HepG2 (cell line): Measurements from ENCODE around the gene BEX3. TPM values are rescaled to one million over a fixed set of nuclear protein-coding genes. Genes with fewer than 3 reads are reported as not detected.

Source experiments
- ELF1 ChIP-seq: sonication (generic); formaldehyde crosslinking; IDR thresholded peaks from 2 replicates; pipeline ENCODE4 v1.4.0; 2020; ENCODE audit warnings: missing genetic modification reagents
- FIP1L1 ChIP-seq: fragments of 200-400 bp; formaldehyde crosslinking; IDR thresholded peaks from 2 replicates; pipeline ENCODE4 v1.6.1; 2018; ENCODE audit warnings: low read depth, mild to moderate bottlenecking, low read length, moderate library complexity, borderline replicate concordance; ENCODE audit not compliant: insufficient read depth
- HOXA3 ChIP-seq: sonication (generic); formaldehyde crosslinking; IDR thresholded peaks from 2 replicates; pipeline ENCODE4 v1.5.0; 2020; ENCODE audit warnings: missing genetic modification reagents
- KMT2A ChIP-seq: sonication (generic); formaldehyde crosslinking; IDR thresholded peaks from 2 replicates; pipeline ENCODE4 v1.4.0; 2020; ENCODE audit warnings: missing genetic modification reagents
- NKX3-1 ChIP-seq: sonication (generic); formaldehyde crosslinking; IDR thresholded peaks from 2 replicates; pipeline ENCODE4 v1.5.0; 2020; ENCODE audit warnings: missing genetic modification reagents
- PATZ1 ChIP-seq: sonication (generic); formaldehyde crosslinking; IDR thresholded peaks from 2 replicates; pipeline ENCODE4 v1.4.0; 2020; ENCODE audit warnings: missing genetic modification reagents
- POLR2A ChIP-seq, 2 experiments: IDR thresholded peaks; 2 replicates each; pipeline ENCODE4 v1.6.1; 2011; ENCODE audit warnings: low read depth in 2 of 2, low read length in 2 of 2, mild to moderate bottlenecking in 1 of 2, moderate library complexity in 1 of 2; ENCODE audit not compliant: insufficient read depth in 1 of 2
- TAF1 ChIP-seq: sonication (generic); formaldehyde crosslinking; IDR thresholded peaks from 2 replicates; pipeline ENCODE4 v1.4.0; 2020; ENCODE audit warnings: missing genetic modification reagents
- UBTF ChIP-seq: sonication (generic); formaldehyde crosslinking; IDR thresholded peaks from 2 replicates; pipeline ENCODE4 v1.4.0; 2020; ENCODE audit warnings: mild to moderate bottlenecking, missing genetic modification reagents
- ZFP90 ChIP-seq: sonication (generic); formaldehyde crosslinking; IDR thresholded peaks from 2 replicates; pipeline ENCODE4 v1.8.0; 2022; ENCODE audit warnings: missing genetic modification reagents, mild to moderate bottlenecking, inconsistent platforms, borderline replicate concordance
- ZKSCAN8 ChIP-seq: IDR thresholded peaks from 2 replicates; pipeline ENCODE4 v1.6.1; 2016; ENCODE audit warnings: borderline replicate concordance, missing genetic modification reagents, missing compliant biosample characterization
- ZNF235 ChIP-seq: sonication (generic); formaldehyde crosslinking; IDR thresholded peaks from 2 replicates; pipeline ENCODE4 v1.8.1; 2023; ENCODE audit warnings: mild to moderate bottlenecking, missing genetic modification reagents, borderline replicate concordance
- ZNF263 ChIP-seq: sonication (generic); formaldehyde crosslinking; IDR thresholded peaks from 2 replicates; pipeline ENCODE4 v1.4.0; 2020; ENCODE audit warnings: missing genetic modification reagents
- ZNF281 ChIP-seq: sonication (generic); formaldehyde crosslinking; IDR thresholded peaks from 2 replicates; pipeline ENCODE4 v1.4.0; 2020; ENCODE audit warnings: missing genetic modification reagents, borderline replicate concordance
- ZZZ3 ChIP-seq: sonication (generic); formaldehyde crosslinking; IDR thresholded peaks from 2 replicates; pipeline ENCODE4 v1.4.0; 2020; ENCODE audit warnings: missing genetic modification reagents, mild to moderate bottlenecking, borderline replicate concordance
- polyA plus RNA-seq, 8 experiments: library from polyadenylated mRNA; depleted of rRNA in 3 of 8; stranded (reverse) in 7 of 8; unstranded in 1 of 8; fragments of >200 nt; fragmentation: Illumina TruSeq in 4 of 8; extraction: Trizol in 4 of 8; gene quantifications; 2 replicates each; pipeline versions ENCODE4 v1.2.1 to v1.2.3, GENCODE V29; 2011 to 2016; ENCODE audit warnings: low read depth in 4 of 8, missing spikeins in 1 of 8, mixed read lengths in 1 of 8; ENCODE audit not compliant: insufficient read depth in 1 of 8
- total RNA-seq, 5 experiments: library from RNA; depleted of rRNA; stranded (reverse); fragments of >200 nt; fragmentation: Illumina TruSeq; extraction: Trizol; gene quantifications; 2 replicates each; pipeline ENCODE4 v1.2.3, GENCODE V29; 2016; ENCODE audit warnings: low read depth in 1 of 5
- TF ChIP-seq, protein P1 (sequence below): sonication (generic); formaldehyde crosslinking; IDR thresholded peaks from 2 replicates; pipeline ENCODE4 v1.5.0; 2020; ENCODE audit warnings: missing genetic modification reagents
- TF ChIP-seq, protein P2 (sequence below): sonication (generic); formaldehyde crosslinking; IDR thresholded peaks from 2 replicates; pipeline ENCODE4 v1.5.0; 2020; ENCODE audit warnings: mild to moderate bottlenecking, low read depth, missing genetic modification reagents, borderline replicate concordance

The BEX3 gene
- total and polyA plus RNA-seq, 2 of the 13 experiments (the other 11 are each of a cell fraction or from before 2014, with no cell fraction given): 50.9 to 55.8 TPM

GRCh38 chrX:103376118-103376978 is at the start of gene BEX3 (continued):
- TF ChIP-seq ZNF281 (CRISPR knock-in tag) (no peak), POLR2A (IDR thresholded peaks at IDR 0.05; ENCODE audit: insufficient read depth in 1 of 2, low read depth in 2 of 2, low read length in 2 of 2) (peak in 1 of 2 experiments; percentile 64; a peak in 2 of 4 replicates), ZNF235 (CRISPR knock-in tag) (no peak), UBTF (peak; percentile 27; the same call in 1 of the 2 replicates), PATZ1 (no peak), ZFP90 (CRISPR knock-in tag) (no peak), ZKSCAN8 (CRISPR knock-in tag) (no peak), TAF1 (CRISPR knock-in tag) (peak; percentile 54; the same call in 1 of the 2 replicates), ZNF263 (CRISPR knock-in tag) (no peak), HOXA3 (CRISPR knock-in tag) (peak; percentile 49; the same call in 1 of the 2 replicates), KMT2A (no peak), ZZZ3 (CRISPR knock-in tag) (no peak), ELF1 (CRISPR knock-in tag) (no peak), NKX3-1 (CRISPR knock-in tag) (no peak), FIP1L1 (no peak)
- TF ChIP-seq, protein P1, sequence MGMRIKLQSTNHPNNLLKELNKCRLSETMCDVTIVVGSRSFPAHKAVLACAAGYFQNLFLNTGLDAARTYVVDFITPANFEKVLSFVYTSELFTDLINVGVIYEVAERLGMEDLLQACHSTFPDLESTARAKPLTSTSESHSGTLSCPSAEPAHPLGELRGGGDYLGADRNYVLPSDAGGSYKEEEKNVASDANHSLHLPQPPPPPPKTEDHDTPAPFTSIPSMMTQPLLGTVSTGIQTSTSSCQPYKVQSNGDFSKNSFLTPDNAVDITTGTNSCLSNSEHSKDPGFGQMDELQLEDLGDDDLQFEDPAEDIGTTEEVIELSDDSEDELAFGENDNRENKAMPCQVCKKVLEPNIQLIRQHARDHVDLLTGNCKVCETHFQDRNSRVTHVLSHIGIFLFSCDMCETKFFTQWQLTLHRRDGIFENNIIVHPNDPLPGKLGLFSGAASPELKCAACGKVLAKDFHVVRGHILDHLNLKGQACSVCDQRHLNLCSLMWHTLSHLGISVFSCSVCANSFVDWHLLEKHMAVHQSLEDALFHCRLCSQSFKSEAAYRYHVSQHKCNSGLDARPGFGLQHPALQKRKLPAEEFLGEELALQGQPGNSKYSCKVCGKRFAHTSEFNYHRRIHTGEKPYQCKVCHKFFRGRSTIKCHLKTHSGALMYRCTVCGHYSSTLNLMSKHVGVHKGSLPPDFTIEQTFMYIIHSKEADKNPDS (CRISPR knock-in tag): no peak
- TF ChIP-seq, protein P2, sequence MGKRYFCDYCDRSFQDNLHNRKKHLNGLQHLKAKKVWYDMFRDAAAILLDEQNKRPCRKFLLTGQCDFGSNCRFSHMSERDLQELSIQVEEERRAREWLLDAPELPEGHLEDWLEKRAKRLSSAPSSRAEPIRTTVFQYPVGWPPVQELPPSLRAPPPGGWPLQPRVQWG (CRISPR knock-in tag): no peak
